BJ (cell line): ENCODE results near the gene TAS2R46. TPM values are rescaled to one million over a fixed set of nuclear protein-coding genes. Genes with fewer than 3 reads are reported as not detected.

Experiments
- CTCF ChIA-PET: fragments of 350-600 bp; formaldehyde crosslinking; extraction: SDS; loops from one replicate; lab custom pipeline; 2021; ENCODE audit warnings: antibody characterized with exemption, inconsistent platforms; lab: Yijun Ruan, JAX
- POLR2A ChIA-PET: fragments of 300-600 bp; sonication (Branson Sonifier 250); formaldehyde crosslinking; extraction: SDS; loops from one replicate; lab custom pipeline; 2021; ENCODE audit warnings: antibody characterized with exemption; lab: Charles Lee
- DNase-seq: peaks from one replicate; pipeline ENCODE4 v3.0.0-alpha.2; 2011; ENCODE audit warnings: low read depth
- H3K27me3 ChIP-seq: 2 replicates; pipeline ENCODE4 v1.6.0; 2011; ENCODE audit warnings: low read length; ENCODE audit not compliant: control insufficient read depth, insufficient read depth
- H3K36me3 ChIP-seq: 2 replicates; pipeline ENCODE4 v1.5.1; 2011; ENCODE audit warnings: low read length; ENCODE audit not compliant: control insufficient read depth, insufficient read depth
- H3K4me3 ChIP-seq: 2 replicates; pipeline ENCODE4 v1.5.1; 2011; ENCODE audit warnings: low read depth, mild to moderate bottlenecking, control low read depth, low read length
- CTCF ChIP-seq: IDR thresholded peaks from 2 replicates; pipeline ENCODE4 v1.5.1; 2011; ENCODE audit warnings: low read depth, mild to moderate bottlenecking, control low read depth, inconsistent platforms, low read length, moderate library complexity; ENCODE audit not compliant: insufficient read depth
- polyA plus RNA-seq: library from polyadenylated mRNA; depleted of rRNA; stranded (reverse); fragments of >200 nt; gene quantifications from 2 replicates; pipeline ENCODE4 v1.2.3, GENCODE V29; 2011

TAS2R46 gene
- polyA plus RNA-seq, 1 experiment, result 0.09 TPM

GRCh38 chr12:11092128-11092527 lies 30.0 kb upstream of the TAS2R46 start, which contains the start of gene TAS2R43:
TAS2R43 (minus strand) TSS chr12:11092313; CDS start chr12:11092229, 84 bp downstream.
- no peak for TF ChIP-seq CTCF
- H3K4me3 ChIP-seq, result no peak within 1 kb of the TSS
- no peaks in the 10 kb centered on the region for H3K27me3 ChIP-seq
- no peaks in the 10 kb centered on the region for H3K36me3 ChIP-seq
- POLR2A ChIA-PET, result no interaction called here
- CTCF ChIA-PET, result no interaction called here
- no peak for DNase-seq

GRCh38 chr12:11089246-11089645 lies 27.2 kb upstream of the TAS2R46 start:
- DNase-seq, result no peak
- H3K27me3 ChIP-seq, result no peaks in the 10 kb centered on the region
- H3K4me3 ChIP-seq, result no peak overlapping the region
- ChIA-PET POLR2A (no interaction called here), CTCF (no interaction called here)
- no peak for TF ChIP-seq CTCF
- no peaks in the 10 kb centered on the region for H3K36me3 ChIP-seq

GRCh38 chr12:11085419-11085818 lies 23.3 kb upstream of the TAS2R46 start:
- Histone ChIP-seq H3K27me3 (no peaks in the 10 kb centered on the region), H3K36me3 (no peaks in the 10 kb centered on the region), H3K4me3 (no peak overlapping the region)
- ChIA-PET POLR2A (no interaction called here), CTCF (no interaction called here)
- DNase-seq, result no peak
- no peak for TF ChIP-seq CTCF

- ChIA-PET CTCF (no interaction called here), POLR2A (no interaction called here)
- Histone ChIP-seq H3K27me3 (no peaks in the 10 kb centered on the region), H3K36me3 (no peaks in the 10 kb centered on the region), H3K4me3 (no peak overlapping the region)
- TF ChIP-seq CTCF, result no peak
- DNase-seq, result no peak
Measured at GRCh38 chr12:11081987-11082386, 19.9 kb upstream of the TAS2R46 start.

- no peaks in the 10 kb centered on the region for H3K27me3 ChIP-seq
- no peak for DNase-seq
- H3K4me3 ChIP-seq, result no peak overlapping the region
- POLR2A ChIA-PET, result no interaction called here
- CTCF ChIA-PET, result no interaction called here
- no peak for TF ChIP-seq CTCF
- H3K36me3 ChIP-seq, result no peaks in the 10 kb centered on the region
Measured at GRCh38 chr12:11078246-11078645, 16.2 kb upstream of the TAS2R46 start.
